SK-N-SH treated with all-trans-retinoic acid at 6 μM for 48 hours (cell line): ENCODE data around the gene OR4C11.

Source experiments
- TF ChIP-seq, protein P1 (sequence below): fragments of 250-450 bp; sonication (Bioruptor Pico); IDR thresholded peaks from 2 replicates; pipeline ENCODE4 v1.5.1; 2020; ENCODE audit warnings: low read depth, mild to moderate bottlenecking, moderate library complexity
- TF ChIP-seq, protein P2 (sequence below): fragments of 250-450 bp; sonication (Bioruptor Pico); IDR thresholded peaks from 2 replicates; pipeline ENCODE4 v1.5.1; 2021; ENCODE audit warnings: mild to moderate bottlenecking, moderate library complexity

DNA sequence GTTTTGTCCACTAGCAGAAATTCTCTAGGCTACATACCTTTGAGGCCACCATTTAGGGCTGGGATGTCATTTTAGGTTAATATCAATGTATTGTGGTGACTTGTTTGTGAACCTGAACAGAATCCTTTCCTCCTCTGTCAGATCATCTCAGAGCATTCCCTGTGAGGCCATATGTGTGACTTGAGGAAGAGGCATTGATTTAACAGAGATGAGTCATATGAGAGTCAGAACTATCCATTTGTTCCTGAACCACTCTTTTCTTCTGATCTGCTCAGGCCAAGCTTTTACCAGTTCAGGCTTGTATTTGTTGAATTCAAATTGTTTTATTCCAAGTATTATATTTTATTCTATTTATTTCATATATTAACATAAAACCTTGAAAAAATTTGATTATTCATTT lies 47.7 kb upstream of the OR4C11 start:
- TF ChIP-seq, protein P1, sequence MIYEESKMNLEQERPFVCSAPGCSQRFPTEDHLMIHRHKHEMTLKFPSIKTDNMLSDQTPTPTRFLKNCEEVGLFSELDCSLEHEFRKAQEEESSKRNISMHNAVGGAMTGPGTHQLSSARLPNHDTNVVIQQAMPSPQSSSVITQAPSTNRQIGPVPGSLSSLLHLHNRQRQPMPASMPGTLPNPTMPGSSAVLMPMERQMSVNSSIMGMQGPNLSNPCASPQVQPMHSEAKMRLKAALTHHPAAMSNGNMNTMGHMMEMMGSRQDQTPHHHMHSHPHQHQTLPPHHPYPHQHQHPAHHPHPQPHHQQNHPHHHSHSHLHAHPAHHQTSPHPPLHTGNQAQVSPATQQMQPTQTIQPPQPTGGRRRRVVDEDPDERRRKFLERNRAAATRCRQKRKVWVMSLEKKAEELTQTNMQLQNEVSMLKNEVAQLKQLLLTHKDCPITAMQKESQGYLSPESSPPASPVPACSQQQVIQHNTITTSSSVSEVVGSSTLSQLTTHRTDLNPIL (CRISPR knock-in tag), result no peak
- TF ChIP-seq, protein P2, sequence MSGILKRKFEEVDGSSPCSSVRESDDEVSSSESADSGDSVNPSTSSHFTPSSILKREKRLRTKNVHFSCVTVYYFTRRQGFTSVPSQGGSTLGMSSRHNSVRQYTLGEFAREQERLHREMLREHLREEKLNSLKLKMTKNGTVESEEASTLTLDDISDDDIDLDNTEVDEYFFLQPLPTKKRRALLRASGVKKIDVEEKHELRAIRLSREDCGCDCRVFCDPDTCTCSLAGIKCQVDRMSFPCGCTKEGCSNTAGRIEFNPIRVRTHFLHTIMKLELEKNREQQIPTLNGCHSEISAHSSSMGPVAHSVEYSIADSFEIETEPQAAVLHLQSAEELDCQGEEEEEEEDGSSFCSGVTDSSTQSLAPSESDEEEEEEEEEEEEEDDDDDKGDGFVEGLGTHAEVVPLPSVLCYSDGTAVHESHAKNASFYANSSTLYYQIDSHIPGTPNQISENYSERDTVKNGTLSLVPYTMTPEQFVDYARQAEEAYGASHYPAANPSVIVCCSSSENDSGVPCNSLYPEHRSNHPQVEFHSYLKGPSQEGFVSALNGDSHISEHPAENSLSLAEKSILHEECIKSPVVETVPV (CRISPR knock-in tag), result no peak
